ENCODE results near the gene ERBB4.
A peak's percentile ranks its signal among the peaks of the same experiment; 100 is the strongest.

The ERBB4 gene

GRCh38 chr2:211503856-211504255, 1034.7 kb downstream of the ERBB4 start:
- Histone ChIP-seq H3K4me3 (ENCODE audit: low read length) (no peak overlapping the region), H3K27me3 (ENCODE audit: insufficient read depth, low read length) (no peaks in the 10 kb centered on the region), H3K36me3 (ENCODE audit: insufficient read depth, low read depth, low read length) (no peaks in the 10 kb centered on the region), H3K4me1 (ENCODE audit: insufficient read depth, low read length) (peaks cover 2% of the 10 kb centered on the region; the same call in 1 of the 2 replicates), H3K9ac (ENCODE audit: low read depth, low read length) (no peak overlapping the region), H3K9me3 (ENCODE audit: insufficient read depth, low read depth, low read length) (no peaks in the 10 kb centered on the region), H3K27ac (ENCODE audit: low read length) (no peak overlapping the region)

- no peaks in the 10 kb centered on the region for H3K36me3 ChIP-seq (ENCODE audit: insufficient read depth, low read depth, low read length)
- H3K27me3 ChIP-seq (ENCODE audit: insufficient read depth, low read length): no peaks in the 10 kb centered on the region
- H3K9me3 ChIP-seq (ENCODE audit: insufficient read depth, low read depth, low read length): no peaks in the 10 kb centered on the region
- H3K4me1 ChIP-seq (ENCODE audit: insufficient read depth, low read length): peaks cover 5% of the 10 kb centered on the region; the same call in 1 of the 2 replicates
- no peak overlapping the region for H3K9ac ChIP-seq (ENCODE audit: low read depth, low read length)
- no peak overlapping the region for H3K27ac ChIP-seq (ENCODE audit: low read length)
- H3K4me3 ChIP-seq (ENCODE audit: low read length): no peak overlapping the region
Measured at GRCh38 chr2:211503198-211503597, 1035.4 kb downstream of the ERBB4 start.

- H3K9me3 ChIP-seq (ENCODE audit: insufficient read depth, low read depth, low read length): no peaks in the 10 kb centered on the region
- H3K4me1 ChIP-seq (ENCODE audit: insufficient read depth, low read length): peaks cover 10% of the 10 kb centered on the region; the same call in 1 of the 2 replicates
- H3K9ac ChIP-seq (ENCODE audit: low read depth, low read length): no peak overlapping the region
- H3K27ac ChIP-seq (ENCODE audit: low read length): no peak overlapping the region
- H3K4me3 ChIP-seq (ENCODE audit: low read length): peak overlapping the region; percentile 19; the same call in 1 of the 2 replicates
- H3K27me3 ChIP-seq (ENCODE audit: insufficient read depth, low read length): no peaks in the 10 kb centered on the region
- H3K36me3 ChIP-seq (ENCODE audit: insufficient read depth, low read depth, low read length): no peaks in the 10 kb centered on the region
Measured at GRCh38 chr2:211498551-211499205, 1039.9 kb downstream of the ERBB4 start.

- H3K27me3 ChIP-seq (ENCODE audit: insufficient read depth, low read length): no peaks in the 10 kb centered on the region
- H3K36me3 ChIP-seq (ENCODE audit: insufficient read depth, low read depth, low read length): no peaks in the 10 kb centered on the region
- H3K4me3 ChIP-seq (ENCODE audit: low read length): no peak overlapping the region
- no peak overlapping the region for H3K9ac ChIP-seq (ENCODE audit: low read depth, low read length)
- no peaks in the 10 kb centered on the region for H3K9me3 ChIP-seq (ENCODE audit: insufficient read depth, low read depth, low read length)
- H3K27ac ChIP-seq (ENCODE audit: low read length): no peak overlapping the region
- H3K4me1 ChIP-seq (ENCODE audit: insufficient read depth, low read length): peaks cover 10% of the 10 kb centered on the region; the same call in 1 of the 2 replicates
Measured at GRCh38 chr2:211495339-211495738, 1043.3 kb downstream of the ERBB4 start.

- Histone ChIP-seq H3K4me3 (ENCODE audit: low read length) (no peak overlapping the region), H3K9me3 (ENCODE audit: insufficient read depth, low read depth, low read length) (no peaks in the 10 kb centered on the region), H3K36me3 (ENCODE audit: insufficient read depth, low read depth, low read length) (no peaks in the 10 kb centered on the region), H3K27me3 (ENCODE audit: insufficient read depth, low read length) (no peaks in the 10 kb centered on the region), H3K9ac (ENCODE audit: low read depth, low read length) (no peak overlapping the region), H3K27ac (ENCODE audit: low read length) (no peak overlapping the region), H3K4me1 (ENCODE audit: insufficient read depth, low read length) (peaks cover 10% of the 10 kb centered on the region; the same call in 1 of the 2 replicates)
Measured at GRCh38 chr2:211494536-211494935, 1044.1 kb downstream of the ERBB4 start.

GRCh38 chr2:211494085-211494484, 1044.5 kb downstream of the ERBB4 start:
- H3K9ac ChIP-seq (ENCODE audit: low read depth, low read length): no peak overlapping the region
- no peaks in the 10 kb centered on the region for H3K9me3 ChIP-seq (ENCODE audit: insufficient read depth, low read depth, low read length)
- H3K36me3 ChIP-seq (ENCODE audit: insufficient read depth, low read depth, low read length): no peaks in the 10 kb centered on the region
- no peak overlapping the region for H3K27ac ChIP-seq (ENCODE audit: low read length)
- H3K27me3 ChIP-seq (ENCODE audit: insufficient read depth, low read length): no peaks in the 10 kb centered on the region
- H3K4me3 ChIP-seq (ENCODE audit: low read length): no peak overlapping the region
- H3K4me1 ChIP-seq (ENCODE audit: insufficient read depth, low read length): peaks cover 10% of the 10 kb centered on the region; the same call in 1 of the 2 replicates

- Histone ChIP-seq H3K4me3 (ENCODE audit: low read length) (no peak overlapping the region), H3K4me1 (ENCODE audit: insufficient read depth, low read length) (no peaks in the 10 kb centered on the region; the same call in 1 of the 2 replicates)
Measured at GRCh38 chr2:211487733-211488132, 1050.9 kb downstream of the ERBB4 start.

GRCh38 chr2:211479536-211480150, 1059.0 kb downstream of the ERBB4 start:
- Histone ChIP-seq H3K4me3 (ENCODE audit: low read length) (no peak overlapping the region), H3K27me3 (ENCODE audit: insufficient read depth, low read length) (no peaks in the 10 kb centered on the region), H3K9me3 (ENCODE audit: insufficient read depth, low read depth, low read length) (no peaks in the 10 kb centered on the region), H3K9ac (ENCODE audit: low read depth, low read length) (no peak overlapping the region), H3K36me3 (ENCODE audit: insufficient read depth, low read depth, low read length) (no peaks in the 10 kb centered on the region), H3K4me1 (ENCODE audit: insufficient read depth, low read length) (no peaks in the 10 kb centered on the region), H3K27ac (ENCODE audit: low read length) (no peak overlapping the region)

More at GRCh38 chr2:211487733-211488132, 1050.9 kb downstream of the ERBB4 start:
- Histone ChIP-seq H3K9me3 (ENCODE audit: insufficient read depth, low read depth, low read length) (no peaks in the 10 kb centered on the region), H3K27ac (ENCODE audit: low read length) (no peak overlapping the region), H3K9ac (ENCODE audit: low read depth, low read length) (no peak overlapping the region), H3K27me3 (ENCODE audit: insufficient read depth, low read length) (no peaks in the 10 kb centered on the region), H3K36me3 (ENCODE audit: insufficient read depth, low read depth, low read length) (no peaks in the 10 kb centered on the region)

- Histone ChIP-seq H3K27me3 (ENCODE audit: insufficient read depth, low read length) (no peaks in the 10 kb centered on the region), H3K36me3 (ENCODE audit: insufficient read depth, low read depth, low read length) (no peaks in the 10 kb centered on the region), H3K4me1 (ENCODE audit: insufficient read depth, low read length) (no peaks in the 10 kb centered on the region), H3K27ac (ENCODE audit: low read length) (no peak overlapping the region), H3K9me3 (ENCODE audit: insufficient read depth, low read depth, low read length) (no peaks in the 10 kb centered on the region), H3K9ac (ENCODE audit: low read depth, low read length) (no peak overlapping the region), H3K4me3 (ENCODE audit: low read length) (no peak overlapping the region)
Measured at GRCh38 chr2:211477537-211478275, 1060.9 kb downstream of the ERBB4 start.

GRCh38 chr2:211473116-211473515, 1065.5 kb downstream of the ERBB4 start:
- H3K27me3 ChIP-seq (ENCODE audit: insufficient read depth, low read length): no peaks in the 10 kb centered on the region
- H3K4me3 ChIP-seq (ENCODE audit: low read length): no peak overlapping the region
- H3K9ac ChIP-seq (ENCODE audit: low read depth, low read length): no peak overlapping the region
- peaks cover 14% of the 10 kb centered on the region; the same call in 1 of the 2 replicates for H3K4me1 ChIP-seq (ENCODE audit: insufficient read depth, low read length)
- no peaks in the 10 kb centered on the region for H3K9me3 ChIP-seq (ENCODE audit: insufficient read depth, low read depth, low read length)
- no peaks in the 10 kb centered on the region for H3K36me3 ChIP-seq (ENCODE audit: insufficient read depth, low read depth, low read length)
- H3K27ac ChIP-seq (ENCODE audit: low read length): no peak overlapping the region

- Histone ChIP-seq H3K27me3 (ENCODE audit: insufficient read depth, low read length) (no peaks in the 10 kb centered on the region), H3K27ac (ENCODE audit: low read length) (no peak overlapping the region), H3K4me3 (ENCODE audit: low read length) (no peak overlapping the region), H3K9ac (ENCODE audit: low read depth, low read length) (no peak overlapping the region), H3K36me3 (ENCODE audit: insufficient read depth, low read depth, low read length) (no peaks in the 10 kb centered on the region), H3K9me3 (ENCODE audit: insufficient read depth, low read depth, low read length) (no peaks in the 10 kb centered on the region), H3K4me1 (ENCODE audit: insufficient read depth, low read length) (peaks cover 14% of the 10 kb centered on the region; the same call in 1 of the 2 replicates)
Measured at GRCh38 chr2:211469664-211470059, 1068.9 kb downstream of the ERBB4 start.
